NK-92 (cell line): ENCODE results near the gene TENM3.
"Not testable (repeated sequence)": the region's sequence is repeated elsewhere in the genome, so short reads cannot be mapped to it uniquely, and the experiment has no call there.

ENCODE experiments used
- DNase-seq: peaks from one replicate; lab custom pipeline; 2025; ENCODE audit not compliant: unreplicated experiment; lab: John Stamatoyannopoulos, UW

The TENM3 gene

DNA sequence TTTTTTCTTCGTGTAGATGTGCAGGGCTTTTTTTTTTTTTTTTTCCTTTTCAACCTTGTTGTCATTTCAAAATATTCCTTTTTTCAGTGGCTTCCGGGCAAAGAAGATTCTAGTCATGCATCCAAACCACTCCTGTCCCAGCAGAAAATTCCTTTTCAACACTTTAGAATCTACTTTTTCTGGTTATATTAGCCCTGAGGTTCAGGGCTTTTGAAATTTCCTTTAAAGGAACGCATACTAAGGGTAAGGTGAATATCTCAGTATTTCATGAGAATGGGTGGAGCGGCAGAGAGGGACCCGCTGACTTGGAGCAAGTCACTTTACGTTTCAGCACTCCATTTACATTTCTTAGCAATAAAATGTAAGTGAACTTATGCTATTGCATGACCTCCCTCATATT lies 15.6 kb upstream of the TENM3 start:
- DNase-seq = no peak

- DNase-seq = no peak
Observed at GRCh38 chr4:182228991-182229577, 14.1 kb upstream of the TENM3 start.

DNA sequence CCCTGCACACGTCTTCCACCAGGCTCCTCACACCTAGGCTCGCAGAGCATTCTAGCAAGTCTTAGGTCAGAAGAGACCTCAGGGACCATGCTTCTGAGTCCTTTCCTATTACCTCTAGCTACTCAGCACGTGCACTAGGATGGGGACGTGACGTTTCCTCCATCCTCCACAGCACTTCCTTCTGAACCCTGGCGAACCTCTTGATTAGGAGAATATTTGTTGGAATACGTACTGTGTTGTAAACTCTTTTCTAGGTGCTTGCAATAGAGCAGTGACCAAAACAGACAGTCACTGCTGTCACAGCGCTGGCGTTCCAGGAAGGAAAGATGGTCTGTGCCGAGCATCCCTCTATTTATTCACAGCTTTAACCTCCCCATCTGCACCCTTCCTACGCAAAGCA lies 12.9 kb upstream of the TENM3 start:
- DNase-seq = no peak

DNA sequence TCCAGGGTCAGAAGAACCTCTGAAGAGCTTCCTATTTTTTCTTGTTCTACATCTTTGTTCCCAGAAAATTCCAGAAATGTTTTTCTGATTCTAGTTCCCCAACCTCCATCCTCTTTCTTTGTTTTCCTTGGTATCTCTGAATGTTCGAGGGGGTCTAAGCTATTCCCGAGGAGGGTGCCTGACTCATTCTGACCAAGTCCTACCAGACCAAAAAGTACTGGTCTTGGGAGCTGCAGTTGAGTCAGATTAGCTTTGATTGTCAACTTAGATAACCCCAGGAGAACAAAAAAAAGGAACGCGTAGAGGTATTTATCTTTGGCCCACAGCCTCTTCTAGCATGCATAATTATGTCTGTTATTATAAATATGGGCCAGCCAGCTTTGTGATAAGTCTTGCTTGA lies 12.1 kb upstream of the TENM3 start:
- no peak for DNase-seq

GRCh38 chr4:182231496-182231895 lies 11.7 kb upstream of the TENM3 start:
- no peak for DNase-seq

- no peak for DNase-seq
Observed at GRCh38 chr4:182233310-182234090, 9.7 kb upstream of the TENM3 start.

GRCh38 chr4:182235021-182235795 lies 8.0 kb upstream of the TENM3 start:
- no peak for DNase-seq

DNA sequence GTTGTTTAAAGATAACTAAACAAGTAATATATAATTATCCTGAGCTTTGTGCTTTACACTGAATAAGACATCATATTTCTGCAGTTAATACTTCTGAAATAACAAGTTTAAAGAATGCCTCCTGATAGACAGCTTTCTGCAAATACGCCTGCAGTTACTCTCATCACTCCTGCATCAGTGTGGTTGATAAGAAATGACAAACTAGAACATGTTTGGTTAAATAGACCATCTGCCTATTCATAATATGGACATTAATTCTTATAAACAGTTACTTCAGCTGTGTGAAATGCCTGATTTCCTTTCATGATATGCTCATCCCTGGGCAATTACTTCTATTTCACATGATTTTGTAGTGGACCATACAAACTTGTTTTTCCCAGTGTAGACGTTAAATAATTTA lies 7.0 kb upstream of the TENM3 start:
- no peak for DNase-seq

DNA sequence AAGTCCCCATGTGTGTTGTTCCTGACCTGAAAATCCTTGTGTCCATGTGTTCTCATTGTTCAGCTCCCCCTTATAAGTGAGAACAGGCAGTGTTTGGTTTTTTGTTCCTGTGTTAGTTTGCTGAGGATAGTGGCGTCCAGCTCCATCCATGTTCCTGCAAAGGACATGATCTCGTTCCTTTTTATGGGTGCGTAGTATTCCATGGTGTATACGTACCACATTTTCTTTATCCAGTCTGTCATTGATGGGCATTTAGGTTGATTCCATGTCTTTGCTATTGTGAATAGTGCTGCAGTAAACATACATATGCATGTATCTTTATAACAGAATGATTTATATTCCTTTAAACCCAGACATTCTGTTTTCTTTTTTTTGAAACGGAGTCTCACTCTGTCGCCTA lies 6.2 kb upstream of the TENM3 start:
- not testable (repeated sequence) for DNase-seq

- DNase-seq = no peak
Observed at GRCh38 chr4:182238355-182238931, 4.8 kb upstream of the TENM3 start.

- no peak for DNase-seq
Observed at GRCh38 chr4:182240161-182241130, 2.8 kb upstream of the TENM3 start.

DNA sequence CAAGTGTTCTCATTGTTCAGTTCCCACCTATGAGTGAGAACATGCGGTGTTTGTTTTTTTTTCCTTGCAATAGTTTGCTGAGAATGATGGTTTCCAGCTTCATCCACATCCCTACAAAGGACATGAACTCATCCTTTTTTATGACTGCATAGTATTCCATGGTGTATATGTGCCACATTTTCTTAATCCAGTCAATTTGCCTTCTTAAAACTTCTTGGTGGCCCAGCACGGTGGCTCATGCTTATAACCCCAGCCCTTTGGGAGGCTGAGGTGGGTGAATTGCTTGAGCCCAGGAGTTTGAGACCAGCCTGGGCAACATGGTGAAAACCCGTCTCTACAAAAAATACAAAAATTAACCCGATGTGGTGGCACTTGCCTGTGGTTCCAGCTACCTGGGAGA lies 942 bp upstream of the TENM3 start:
- DNase-seq = not testable (repeated sequence)

- DNase-seq = no peak
Observed at GRCh38 chr4:182242787-182243186, 415 bp upstream of the TENM3 start.

DNA sequence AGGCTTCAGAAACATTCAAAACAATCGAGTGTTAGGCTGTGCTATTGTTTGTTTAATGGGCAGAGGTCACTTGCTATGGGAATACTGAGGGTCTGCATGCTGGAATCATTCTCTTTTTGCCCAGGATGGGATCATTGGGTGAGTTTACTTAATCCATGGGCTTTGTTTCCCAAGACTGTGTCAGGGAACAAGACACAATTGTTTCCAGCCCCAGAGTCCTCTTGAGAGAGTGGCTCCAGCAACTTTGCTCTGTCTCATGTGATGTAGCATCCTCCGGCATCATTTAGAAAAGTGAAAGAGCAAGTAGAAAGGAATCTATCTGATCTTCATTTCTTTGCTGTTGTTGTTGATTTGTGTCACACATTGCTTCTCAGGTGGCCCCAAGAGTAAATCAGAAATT lies 1.8 kb downstream of the TENM3 start:
- no peak for DNase-seq

- DNase-seq = no peak
Observed at GRCh38 chr4:182245541-182246215, 2.5 kb downstream of the TENM3 start.

GRCh38 chr4:182246401-182247205 lies 3.4 kb downstream of the TENM3 start:
- DNase-seq = no peak

GRCh38 chr4:182248295-182248694 lies 5.1 kb downstream of the TENM3 start:
- DNase-seq = no peak

DNA sequence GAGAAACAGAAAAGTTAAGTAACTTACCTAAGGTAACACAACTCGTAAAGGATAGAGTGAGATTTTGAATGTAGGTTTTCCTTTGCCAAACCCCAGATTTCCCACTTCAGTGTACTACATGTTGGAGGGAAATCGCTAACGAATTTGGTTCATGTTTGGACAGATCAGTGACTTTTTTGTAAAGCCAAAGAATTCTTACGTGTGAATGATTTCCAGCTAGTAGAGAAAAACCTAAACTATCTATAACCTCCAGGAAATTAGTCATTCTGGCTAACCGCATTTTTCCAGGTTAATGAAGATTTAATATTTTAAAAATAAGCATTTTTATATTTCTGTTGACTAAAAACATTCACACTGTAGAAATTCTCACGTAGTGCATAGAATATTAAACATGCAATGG lies 7.2 kb downstream of the TENM3 start:
- DNase-seq = no peak

DNA sequence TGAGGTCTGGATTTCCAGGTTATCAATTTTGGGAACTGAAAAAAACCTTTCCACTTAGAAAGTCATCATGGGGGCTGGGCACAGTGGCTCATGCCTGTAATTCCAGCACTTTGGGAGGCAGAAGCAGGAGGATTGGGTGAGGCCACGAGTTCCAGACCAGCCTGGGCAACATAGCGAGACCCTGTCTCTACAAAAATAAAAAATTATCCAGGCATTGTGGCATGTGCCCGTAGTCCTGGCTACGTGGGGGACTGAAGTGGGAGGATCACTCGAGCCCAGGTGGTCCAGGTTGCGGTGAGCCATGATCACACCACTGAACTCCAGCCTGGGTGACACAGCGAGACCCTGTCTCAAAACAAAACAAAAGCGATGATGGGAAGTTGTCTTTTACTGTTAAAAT lies 7.9 kb downstream of the TENM3 start:
- DNase-seq = no peak
